HepG2 (cell line): ENCODE data around the gene RCBTB1. TPM values are rescaled to one million over a fixed set of nuclear protein-coding genes. Genes with fewer than 3 reads are reported as not detected.

Source experiments
- ATAC-seq: fragments of 200-7000 bp; cut with Tn5 transposase; 3 replicates; pipeline ENCODE4 v1.9.1; 2020; ENCODE audit warnings: mild to moderate bottlenecking, moderate library complexity
- BruUV-seq: library from RNA; stranded (reverse); fragments of 400-500 nt; replicated peaks from 2 replicates; lab custom pipeline; 2021; lab: Mats Ljungman, UMichigan
- CTCF ChIA-PET: fragments of 300-600 bp; formaldehyde crosslinking; extraction: SDS; loops from one replicate; lab custom pipeline; 2021; ENCODE audit warnings: low total read pairs, inconsistent platforms, low intra/inter-chr PET ratio; lab: Yijun Ruan, JAX
- POLR2A ChIA-PET: fragments of 350-600 bp; sonication (Branson Sonifier 250); formaldehyde crosslinking; loops from one replicate; lab custom pipeline; 2020; ENCODE audit warnings: antibody characterized with exemption, inconsistent platforms; lab: Yijun Ruan, JAX
- DNase-seq: peaks from one replicate; pipeline ENCODE4 v3.0.0-alpha.2; 2015; ENCODE audit warnings: low spot score
- FAIRE-seq: peaks from 3 replicates; lab custom pipeline; 2011; peaks lifted over from hg19 to GRCh38; lab: Jason Lieb, UNC
- H2AFZ ChIP-seq: one replicate; pipeline ENCODE4 v1.6.1; 2011; ENCODE audit warnings: low read length, inconsistent platforms
- H3K27ac ChIP-seq: fragments of 300-600 bp; 3 replicates; pipeline ENCODE4 v1.8.0; 2011; ENCODE audit warnings: mixed run types, mild to moderate bottlenecking, mixed read lengths, low read length, inconsistent platforms; ENCODE audit not compliant: insufficient read depth; ENCODE audit errors: extremely low read length
- H3K27me3 ChIP-seq, 2 experiments: fragments of 200-600 bp in 1 of 2; 2 replicates in 1 of 2; 3 replicates in 1 of 2; pipeline versions ENCODE4 v1.6.0 to v1.8.0; 2011; ENCODE audit warnings: low read length in 2 of 2, mild to moderate bottlenecking in 2 of 2, moderate library complexity in 2 of 2, inconsistent platforms in 1 of 2; ENCODE audit not compliant: insufficient read depth in 2 of 2, control insufficient read depth in 1 of 2
- H3K36me3 ChIP-seq, 2 experiments: fragments of 200-600 bp in 1 of 2; replicated peaks in 1 of 2; 2 replicates in 1 of 2; 3 replicates in 1 of 2; pipeline versions ENCODE4 v1.5.1 to v1.8.0; 2011; ENCODE audit warnings: low read length in 2 of 2, inconsistent platforms in 1 of 2; ENCODE audit not compliant: insufficient read depth in 2 of 2, control insufficient read depth in 1 of 2
- H3K4me1 ChIP-seq: 2 replicates; pipeline ENCODE4 v1.5.1; 2012; ENCODE audit warnings: low read length, inconsistent platforms; ENCODE audit not compliant: insufficient read depth
- H3K4me2 ChIP-seq: 2 replicates; pipeline ENCODE4 v1.6.0; 2011; ENCODE audit warnings: low read depth, low read length, inconsistent platforms
- H3K4me3 ChIP-seq, 3 experiments: fragments of 200-600 bp in 1 of 3; sonication (generic), shearing (Covaris generic) in 1 of 3; replicated peaks in 1 of 3; 2 replicates each; pipeline ENCODE4 v1.5.1; 2011 to 2016; ENCODE audit warnings: low read length in 3 of 3, inconsistent platforms in 2 of 3, low read depth in 2 of 3, mild to moderate bottlenecking in 2 of 3, control low read depth in 1 of 3, mixed read lengths in 1 of 3; ENCODE audit not compliant: insufficient read depth in 1 of 3
- H3K79me2 ChIP-seq: one replicate; pipeline ENCODE4 v1.6.1; 2011; ENCODE audit warnings: low read length, inconsistent platforms; ENCODE audit not compliant: insufficient read depth
- H3K9ac ChIP-seq: 2 replicates; pipeline ENCODE4 v1.6.0; 2011; ENCODE audit warnings: mild to moderate bottlenecking, low read depth, low read length, inconsistent platforms; ENCODE audit not compliant: insufficient read depth
- H3K9me3 ChIP-seq: 2 replicates; pipeline ENCODE4 v1.5.1; 2012; ENCODE audit warnings: mild to moderate bottlenecking, low read length
- H4K20me1 ChIP-seq: 2 replicates; pipeline ENCODE4 v1.6.0; 2011; ENCODE audit warnings: inconsistent platforms, mild to moderate bottlenecking, low read length, moderate library complexity; ENCODE audit not compliant: insufficient read depth
- BORCS8-MEF2B ChIP-seq: sonication (generic); formaldehyde crosslinking; IDR thresholded peaks from 2 replicates; pipeline ENCODE4 v1.8.0; 2022; ENCODE audit warnings: mild to moderate bottlenecking, missing genetic modification reagents
- BRD4 ChIP-seq: sonication (generic); formaldehyde crosslinking; IDR thresholded peaks from 2 replicates; pipeline ENCODE4 v1.4.0; 2020; ENCODE audit warnings: missing genetic modification reagents
- FOSL2 ChIP-seq: sonication (generic); formaldehyde crosslinking; IDR thresholded peaks from 2 replicates; pipeline ENCODE4 v1.4.0; 2020; ENCODE audit warnings: missing genetic modification reagents
- SMARCC2 ChIP-seq: fragments of 450-650 bp; IDR thresholded peaks from 2 replicates; pipeline ENCODE4 v1.6.1; 2017; ENCODE audit warnings: antibody characterized with exemption, mild to moderate bottlenecking
- ZBTB2 ChIP-seq: sonication (generic); formaldehyde crosslinking; IDR thresholded peaks from 2 replicates; pipeline ENCODE4 v1.8.0; 2022; ENCODE audit warnings: low read depth, missing genetic modification reagents
- ZBTB21 ChIP-seq: sonication (generic); formaldehyde crosslinking; IDR thresholded peaks from 2 replicates; pipeline ENCODE4 v1.4.0; 2020; ENCODE audit warnings: missing genetic modification reagents
- ZBTB37 ChIP-seq: sonication (generic); formaldehyde crosslinking; IDR thresholded peaks from 2 replicates; pipeline ENCODE4 v1.4.0; 2020; ENCODE audit warnings: mild to moderate bottlenecking, missing genetic modification reagents
- ZFYVE20 ChIP-seq: sonication (generic); formaldehyde crosslinking; IDR thresholded peaks from 2 replicates; pipeline ENCODE4 v1.8.0; 2023; ENCODE audit warnings: low read depth, mild to moderate bottlenecking, moderate library complexity, missing genetic modification reagents, borderline replicate concordance
- ZNF281 ChIP-seq: sonication (generic); formaldehyde crosslinking; IDR thresholded peaks from 2 replicates; pipeline ENCODE4 v1.4.0; 2020; ENCODE audit warnings: missing genetic modification reagents, borderline replicate concordance
- ZNF577 ChIP-seq: sonication (generic); formaldehyde crosslinking; IDR thresholded peaks from 2 replicates; pipeline ENCODE4 v1.4.0; 2020; ENCODE audit warnings: mild to moderate bottlenecking, low read depth, missing genetic modification reagents, borderline replicate concordance
- ZNF703 ChIP-seq: sonication (generic); formaldehyde crosslinking; IDR thresholded peaks from 2 replicates; pipeline ENCODE4 v1.5.1; 2020; ENCODE audit warnings: missing genetic modification reagents, mild to moderate bottlenecking, moderate library complexity, borderline replicate concordance
- WGBS: methylation state at CpG from one replicate; pipeline ENCODE4 v1.1.6; 2017; ENCODE audit warnings: low lambda C conversion rate; 5-methylcytosine and 5-hydroxymethylcytosine counted together
- in situ Hi-C: cut with HindIII; loops from 2 replicates; pipeline ENCODE4 v1.10.0; 2017; ENCODE audit warnings: low pct_unique_long_range_greater_than_20kb; ENCODE audit not compliant: extremely low pct_ligation_motif_present
- intact Hi-C: fragments of 100-400 bp; cut with micrococcal nuclease; formaldehyde crosslinking; loops from one replicate; pipeline ENCODE4 v1.10.0; 2022; ENCODE audit not compliant: unreplicated experiment
- polyA plus RNA-seq, 8 experiments: library from polyadenylated mRNA; depleted of rRNA in 3 of 8; stranded (reverse) in 7 of 8; unstranded in 1 of 8; fragments of >200 nt; fragmentation: Illumina TruSeq in 4 of 8; extraction: Trizol in 4 of 8; gene quantifications; 2 replicates each; pipeline versions ENCODE4 v1.2.1 to v1.2.3, GENCODE V29; 2011 to 2016; ENCODE audit warnings: low read depth in 4 of 8, missing spikeins in 1 of 8, mixed read lengths in 1 of 8; ENCODE audit not compliant: insufficient read depth in 1 of 8
- total RNA-seq, 5 experiments: library from RNA; depleted of rRNA; stranded (reverse); fragments of >200 nt; fragmentation: Illumina TruSeq; extraction: Trizol; gene quantifications; 2 replicates each; pipeline ENCODE4 v1.2.3, GENCODE V29; 2016; ENCODE audit warnings: low read depth in 1 of 5

RCBTB1 gene
- total and polyA plus RNA-seq, 2 of the 13 experiments (the other 11 are each of a cell fraction or from before 2014, with no cell fraction given): 13.4 to 21.6 TPM

- POLR2A ChIA-PET: interaction anchor here (1.1 kb wide), 1 partner anchor 17 kb away, joined by 5 read pairs; no protein-coding TSS in a partner anchor
- TF ChIP-seq ZBTB21 (CRISPR knock-in tag) (no peak), SMARCC2 (no peak), ZNF577 (no peak), ZBTB2 (CRISPR knock-in tag) (no peak), ZFYVE20 (CRISPR knock-in tag) (no peak), BORCS8-MEF2B (no peak), FOSL2 (CRISPR knock-in tag) (no peak), ZBTB37 (CRISPR knock-in tag) (no peak), ZNF281 (CRISPR knock-in tag) (no peak), ZNF703 (CRISPR knock-in tag) (no peak), BRD4 (no peak)
- Histone ChIP-seq H3K27ac (no peak overlapping the region), H3K27me3 (no peaks in the 10 kb centered on the region), H3K4me2 (no peak overlapping the region), H2AFZ (no peak overlapping the region), H3K4me3 (no peak overlapping the region), H4K20me1 (no peaks in the 10 kb centered on the region), H3K79me2 (no peaks in the 10 kb centered on the region), H3K9ac (no peak overlapping the region), H3K36me3 (peaks cover 14 to 54% of the 10 kb centered on the region in 2 experiments), H3K4me1 (peaks cover 6% of the 10 kb centered on the region), H3K9me3 (no peaks in the 10 kb centered on the region)
- CTCF ChIA-PET: no interaction called here
- DNase-seq: no peak
- in situ Hi-C loops (no loop called here), intact Hi-C loops (no loop called here)
- no peak for FAIRE-seq
- 90% methylated on average over 3 of the region's 3 CpGs for WGBS
- no peak for ATAC-seq
- no TSS peak for BruUV-seq
These were observed 41.7 kb downstream of the RCBTB1 start for GRCh38 chr13:49543656-49544055.
